ENCODE data around the gene ENTPD6.
A peak's percentile ranks its signal among the peaks of the same experiment; 100 is the strongest.
"Not testable (repeated sequence)": the region's sequence is repeated elsewhere in the genome, so short reads cannot be mapped to it uniquely, and the experiment has no call there.

The ENTPD6 gene

DNA sequence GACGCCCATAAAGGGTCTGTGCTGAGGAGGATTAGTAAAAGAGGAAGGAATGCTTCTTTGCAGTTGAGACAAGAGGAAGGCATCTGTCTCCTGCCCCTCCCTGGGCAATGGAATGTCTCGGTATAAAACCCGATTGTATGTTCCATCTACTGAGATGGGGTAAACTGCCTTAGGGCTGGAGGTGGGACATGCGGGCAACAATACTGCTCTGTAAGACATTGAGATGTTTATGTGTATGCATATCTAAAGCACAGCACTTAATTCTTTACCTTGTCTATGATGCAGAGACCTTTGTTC, 46.1 kb downstream of the ENTPD6 start:
- DNase-seq (ENCODE audit: low read depth, low spot score): not testable (repeated sequence)

DNA sequence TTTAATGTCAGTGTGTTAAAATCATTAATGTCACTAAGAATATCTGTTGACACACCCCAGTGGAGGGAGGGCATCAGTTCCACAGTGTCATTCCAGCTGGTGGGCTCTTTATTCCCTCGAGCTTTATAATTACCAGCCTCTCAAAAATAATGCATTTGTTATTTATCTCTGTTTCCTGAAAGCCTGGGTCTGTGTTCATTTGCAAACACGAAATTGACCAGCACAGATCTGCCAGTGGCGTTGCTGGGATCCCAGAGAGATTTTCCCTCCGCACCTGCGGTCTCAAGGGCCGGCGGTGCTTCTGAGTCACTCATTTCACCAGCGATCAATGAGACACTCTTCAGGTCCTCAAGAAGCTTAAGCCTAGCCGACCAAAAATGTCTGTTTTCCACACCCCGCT, 46.7 kb downstream of the ENTPD6 start:
- DNase-seq (ENCODE audit: low read depth, low spot score): no peak

DNA sequence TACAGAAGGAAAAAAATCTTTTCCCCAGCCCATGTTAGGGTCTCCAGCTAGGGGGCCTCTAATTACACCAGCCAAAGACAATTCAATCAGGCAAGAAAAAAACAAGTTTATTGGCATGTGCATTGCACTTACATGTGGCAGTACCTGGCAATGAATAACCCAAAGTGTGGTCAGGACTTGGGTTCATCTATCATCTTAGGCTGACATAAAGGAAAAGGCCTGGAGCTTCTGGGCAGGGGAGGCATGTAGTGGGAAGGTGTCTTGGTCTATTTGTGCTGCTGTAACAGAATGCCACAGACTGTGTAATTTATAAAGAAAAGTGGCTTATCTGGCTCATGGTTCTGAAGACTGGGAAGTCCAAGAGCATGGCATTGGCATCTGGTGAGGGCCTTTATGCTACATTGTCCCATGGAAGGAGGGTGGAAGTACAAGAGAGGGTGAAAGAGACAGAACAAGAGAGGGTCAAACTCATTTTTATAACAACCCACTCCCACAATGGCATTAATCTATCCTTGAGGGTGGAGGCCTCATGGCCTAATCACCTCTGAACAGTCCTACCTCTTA, 48.0 kb downstream of the ENTPD6 start:
- DNase-seq (ENCODE audit: low read depth, low spot score): no peak

DNA sequence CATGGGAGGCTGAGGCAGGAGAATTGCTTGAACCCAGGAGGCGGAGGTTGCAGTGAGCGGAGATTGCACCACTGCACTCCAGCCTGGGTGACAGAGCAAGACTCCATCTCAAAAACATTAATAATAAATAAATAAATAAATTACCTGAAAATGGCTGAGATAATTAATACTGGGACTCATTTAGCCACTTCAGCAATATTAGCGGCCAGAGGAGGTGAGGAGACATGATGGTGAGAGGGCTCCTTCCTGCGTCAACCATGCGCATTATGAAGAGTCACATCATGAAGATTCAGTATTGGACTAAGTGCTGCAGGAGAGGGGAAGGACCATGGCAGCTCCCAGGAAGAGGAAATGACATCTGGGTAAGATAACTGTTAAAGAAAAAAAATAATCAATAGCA, 49.5 kb downstream of the ENTPD6 start:
- no peak for DNase-seq (ENCODE audit: low read depth, low spot score)

DNA sequence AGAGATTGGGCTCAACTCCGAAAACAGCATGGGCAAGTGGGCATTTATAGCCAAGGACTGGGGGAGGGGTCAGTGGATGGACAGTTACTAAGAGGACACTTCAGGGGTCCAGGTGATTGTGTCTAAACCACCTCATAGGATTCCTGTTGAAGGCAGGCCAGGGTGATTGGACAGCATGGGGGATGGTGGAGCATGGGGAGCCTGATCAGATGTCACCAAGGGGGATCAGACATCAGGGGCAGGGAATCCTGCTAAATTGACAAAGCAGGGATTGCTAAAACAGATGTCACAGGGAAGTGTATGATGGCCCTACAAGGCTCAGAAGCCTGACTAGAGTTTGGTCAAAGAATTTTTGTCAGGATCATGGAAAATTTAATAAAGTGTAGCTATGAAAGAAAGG, 49.9 kb downstream of the ENTPD6 start:
- no peak for DNase-seq (ENCODE audit: low read depth, low spot score)

DNA sequence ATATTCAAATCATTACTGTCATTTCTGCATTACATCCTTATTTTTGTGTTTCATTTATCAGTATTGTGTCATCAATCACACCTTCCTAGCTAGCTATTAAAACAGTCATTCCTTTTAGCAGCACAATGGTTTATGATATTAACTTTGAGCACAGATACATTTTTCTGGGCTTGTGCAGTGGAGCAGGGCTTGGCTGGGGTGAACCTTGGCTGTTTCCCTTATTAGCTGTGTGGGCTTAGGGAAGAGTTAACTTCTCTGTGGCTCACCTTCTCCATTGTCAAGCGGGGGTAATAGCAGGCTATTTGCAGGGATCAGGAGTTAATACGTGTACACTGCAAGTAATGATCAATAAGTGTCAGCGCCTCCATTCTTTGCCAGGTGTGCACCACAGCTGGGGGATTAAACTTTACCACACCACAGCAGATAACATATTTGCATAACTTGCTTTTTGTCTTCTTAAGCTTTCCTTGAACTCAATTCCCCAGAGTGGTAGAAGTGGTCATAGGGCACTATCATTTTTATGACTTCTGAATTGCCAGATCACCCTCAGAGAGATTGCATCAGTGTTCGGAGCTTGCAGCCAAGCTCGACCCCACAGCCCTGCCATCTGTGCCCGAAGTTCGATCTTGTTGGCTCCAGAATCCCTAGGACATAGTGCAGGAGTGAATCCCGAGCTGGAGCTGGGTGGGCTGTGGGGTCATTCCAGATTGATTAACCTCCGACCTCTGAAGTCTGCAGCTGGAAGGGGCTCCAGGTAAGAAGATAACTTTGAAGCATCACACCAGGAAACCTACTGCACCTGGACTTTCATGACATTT, 50.9 kb downstream of the ENTPD6 start:
- no peak for DNase-seq (ENCODE audit: low read depth, low spot score)

DNA sequence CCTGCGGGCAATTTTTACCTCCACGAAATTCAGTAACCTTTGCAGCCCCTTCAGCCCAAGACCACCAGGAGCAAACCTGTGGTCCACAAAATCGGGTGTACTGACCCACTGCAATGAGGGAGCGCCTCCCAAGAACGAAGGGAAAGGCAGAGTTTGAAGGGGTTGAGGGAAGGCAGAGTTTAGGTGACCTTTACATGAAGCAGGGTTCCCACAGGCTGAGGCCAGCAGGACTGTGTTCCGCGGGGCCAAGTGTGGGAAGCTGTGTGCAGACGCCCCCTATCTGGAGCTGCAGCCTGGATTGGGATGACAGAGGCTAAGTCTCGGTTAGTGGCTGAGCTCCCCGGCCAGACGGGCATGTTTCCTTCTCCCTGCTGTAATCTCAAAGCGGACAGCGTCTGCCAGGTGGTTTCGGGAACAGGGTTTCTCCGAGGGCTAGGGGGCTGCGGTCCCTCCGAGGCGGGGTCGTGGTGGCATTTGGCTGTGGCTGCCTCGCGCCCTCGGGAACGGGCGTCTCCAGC, 51.5 kb downstream of the ENTPD6 start:
- peak; percentile 76 for DNase-seq (ENCODE audit: low read depth, low spot score)

DNA sequence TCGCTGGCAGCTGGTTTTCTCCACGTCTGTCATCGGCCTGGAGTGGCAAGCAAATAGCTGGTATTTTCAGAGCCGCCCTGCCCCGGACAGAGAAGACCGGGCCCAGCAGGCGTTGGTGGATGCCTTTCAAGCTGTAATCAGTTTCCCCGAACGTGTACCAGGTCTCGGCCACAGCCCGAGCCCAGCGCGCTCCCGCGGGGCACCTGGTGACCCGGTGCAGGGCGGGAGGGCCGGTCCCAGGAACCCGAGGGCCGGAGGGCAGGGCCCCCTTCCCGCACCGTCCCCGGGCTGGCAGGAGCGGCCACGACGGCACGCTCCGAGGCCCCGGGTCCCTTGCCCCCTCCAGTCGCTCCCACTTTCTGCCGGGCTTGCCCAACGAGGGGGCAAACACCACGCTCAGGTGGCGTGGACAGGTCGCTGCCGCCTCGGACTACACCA, 52.0 kb downstream of the ENTPD6 start:
- DNase-seq (ENCODE audit: low read depth, low spot score): peak; percentile 70

DNA sequence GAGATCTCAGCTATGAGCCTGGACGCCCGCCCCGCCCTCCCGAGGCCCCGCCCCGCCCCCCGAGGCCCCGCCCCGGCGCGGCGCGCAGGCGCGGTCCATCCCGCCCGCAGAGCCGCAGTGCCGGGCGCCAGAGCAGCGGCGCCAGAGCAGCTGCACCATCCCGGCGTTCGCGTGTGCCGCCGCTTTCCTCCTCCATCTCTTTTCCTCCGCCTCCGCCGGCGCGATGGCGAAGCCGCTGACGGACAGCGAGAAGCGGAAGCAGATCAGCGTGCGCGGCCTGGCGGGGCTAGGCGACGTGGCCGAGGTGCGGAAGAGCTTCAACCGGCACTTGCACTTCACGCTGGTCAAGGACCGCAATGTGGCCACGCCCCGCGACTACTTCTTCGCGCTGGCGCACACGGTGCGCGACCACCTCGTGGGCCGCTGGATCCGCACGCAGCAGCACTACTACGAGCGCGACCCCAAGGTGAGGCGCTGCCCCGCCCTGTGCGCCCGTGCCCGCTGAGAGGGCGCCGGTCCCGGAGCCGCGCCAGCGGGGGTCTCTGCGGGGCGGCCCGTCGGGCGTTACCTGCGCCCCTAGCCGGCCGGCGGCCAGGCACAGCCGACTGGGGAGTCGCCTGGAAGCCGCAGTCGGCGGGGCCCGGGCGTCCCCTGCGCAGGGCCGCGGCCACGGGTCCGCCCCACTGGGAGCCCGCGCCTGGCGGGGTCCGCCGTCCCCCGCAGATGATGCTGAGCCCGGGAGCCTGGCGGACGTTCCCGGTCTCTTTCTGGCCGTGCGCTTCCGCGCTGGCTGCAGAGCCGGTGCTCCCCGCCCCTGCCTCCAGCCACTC, 52.7 kb downstream of the ENTPD6 start, which contains the start of gene PYGB:
TSS of gene PYGB (plus strand) at position 130 of the 830 bp plus-strand sequence. CDS start at position 224, 94 bp downstream.
- peak; percentile 92 for DNase-seq (ENCODE audit: low read depth, low spot score)

DNA sequence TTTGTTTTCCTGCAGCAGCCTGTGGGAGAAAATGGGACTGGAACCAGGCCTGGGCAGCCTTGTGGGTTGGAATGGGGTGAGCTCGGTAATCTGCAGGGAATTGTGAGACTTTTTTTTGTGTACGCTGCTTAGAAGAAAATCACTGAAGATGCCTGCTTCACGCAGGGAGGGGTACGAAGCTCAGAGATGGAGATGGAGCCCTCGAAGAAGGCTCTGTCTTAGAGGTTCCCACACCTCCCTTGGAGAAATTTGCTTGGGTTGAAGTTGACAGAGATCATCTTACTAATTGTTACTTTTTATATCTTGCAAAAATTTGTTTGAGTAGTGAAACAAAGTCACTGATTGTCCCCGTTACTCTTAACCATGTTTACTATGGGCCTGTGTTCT, 53.3 kb downstream of the ENTPD6 start:
- no peak for DNase-seq (ENCODE audit: low read depth, low spot score)

DNA sequence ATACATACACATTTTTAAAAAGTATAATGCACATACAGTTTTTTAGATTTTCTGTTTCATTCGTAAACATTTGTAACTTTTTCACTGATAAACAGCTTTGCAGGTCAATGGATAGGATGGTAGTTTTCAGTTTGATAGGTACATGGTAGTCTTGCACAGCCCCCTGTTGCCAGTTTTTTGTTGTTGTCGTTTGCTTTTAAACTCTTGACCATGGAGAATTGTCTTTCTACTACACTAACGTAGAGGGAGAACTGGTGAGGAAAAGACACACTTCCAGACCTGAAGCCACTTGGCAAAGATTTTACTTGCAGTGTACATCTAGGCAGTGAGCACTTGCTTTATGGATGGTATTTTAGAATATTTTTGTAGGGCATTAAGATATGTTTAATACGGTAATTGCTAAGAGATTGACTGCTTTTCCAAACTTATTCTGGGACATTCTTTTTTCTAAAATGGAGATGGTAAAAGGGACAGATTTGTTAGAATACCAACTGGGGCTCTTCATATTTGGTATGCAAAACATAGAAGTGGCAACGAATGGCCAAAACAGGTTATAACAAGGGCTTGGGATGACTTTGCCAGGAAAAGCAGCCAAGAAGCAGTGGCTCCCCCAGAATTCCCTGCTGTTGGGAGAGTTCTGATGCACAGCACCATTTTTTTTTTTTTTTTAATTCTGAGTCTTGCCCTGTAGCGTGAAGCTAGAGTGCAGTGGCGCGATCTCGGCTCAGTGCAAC, 53.9 kb downstream of the ENTPD6 start:
- DNase-seq (ENCODE audit: low read depth, low spot score): no peak

DNA sequence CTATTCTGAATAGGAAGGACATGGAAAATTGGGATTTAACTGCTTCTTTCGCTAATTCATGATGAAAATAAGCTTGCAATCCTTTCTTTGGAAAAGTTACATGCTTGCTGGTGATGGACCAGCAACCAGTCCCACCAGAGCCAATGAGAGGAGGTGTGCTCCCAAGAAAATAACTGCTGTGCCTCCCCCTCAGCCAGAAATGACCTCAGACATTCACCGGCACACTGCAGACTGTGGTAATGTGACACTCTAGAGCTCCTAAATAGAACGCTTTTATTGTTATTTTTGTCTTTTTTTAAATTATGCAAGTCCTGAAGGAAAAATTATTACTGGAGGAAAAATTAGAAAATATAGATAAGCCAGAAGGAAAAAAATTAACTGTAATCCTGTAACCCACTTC, 55.0 kb downstream of the ENTPD6 start:
- peak; percentile 45 for DNase-seq (ENCODE audit: low read depth, low spot score)

DNA sequence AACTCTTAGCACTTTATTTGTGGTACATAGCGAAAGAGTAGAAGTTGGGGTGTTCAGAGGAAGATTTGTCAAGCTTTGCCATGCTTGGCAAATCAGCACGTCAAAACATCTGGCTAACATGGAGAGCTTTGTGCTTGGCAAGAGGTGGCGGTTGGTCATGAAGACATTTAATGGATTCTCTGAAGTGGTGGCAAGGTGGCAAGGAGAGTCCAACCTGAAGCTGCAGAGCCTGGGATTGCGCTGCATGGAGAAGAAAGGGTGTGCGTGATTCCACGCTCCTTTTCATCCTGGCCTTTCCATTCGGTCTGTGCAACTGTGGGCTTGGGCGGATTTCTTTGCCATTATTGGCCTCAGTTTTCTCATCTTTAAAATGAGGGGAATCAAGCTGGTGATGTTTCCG, 55.5 kb downstream of the ENTPD6 start:
- DNase-seq (ENCODE audit: low read depth, low spot score): no peak

DNA sequence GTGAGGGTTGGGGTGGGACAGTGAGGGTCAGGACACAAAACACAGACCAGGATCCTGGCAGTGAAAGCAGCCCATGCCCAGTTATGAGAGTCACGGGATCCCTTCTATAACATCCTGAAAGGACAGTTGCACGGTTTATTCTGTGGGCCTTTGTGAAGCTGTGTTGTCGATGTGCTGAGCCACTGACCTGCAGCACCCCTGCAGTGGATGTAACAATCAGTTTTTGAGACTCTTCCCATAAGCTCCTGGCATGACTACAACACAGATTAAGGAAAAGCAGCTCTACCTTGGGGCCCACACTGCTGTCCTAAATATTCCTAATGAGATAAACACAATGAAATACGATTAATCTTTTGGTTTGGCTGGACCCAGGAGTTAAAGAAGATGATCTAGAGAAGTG, 56.0 kb downstream of the ENTPD6 start:
- no peak for DNase-seq (ENCODE audit: low read depth, low spot score)

DNA sequence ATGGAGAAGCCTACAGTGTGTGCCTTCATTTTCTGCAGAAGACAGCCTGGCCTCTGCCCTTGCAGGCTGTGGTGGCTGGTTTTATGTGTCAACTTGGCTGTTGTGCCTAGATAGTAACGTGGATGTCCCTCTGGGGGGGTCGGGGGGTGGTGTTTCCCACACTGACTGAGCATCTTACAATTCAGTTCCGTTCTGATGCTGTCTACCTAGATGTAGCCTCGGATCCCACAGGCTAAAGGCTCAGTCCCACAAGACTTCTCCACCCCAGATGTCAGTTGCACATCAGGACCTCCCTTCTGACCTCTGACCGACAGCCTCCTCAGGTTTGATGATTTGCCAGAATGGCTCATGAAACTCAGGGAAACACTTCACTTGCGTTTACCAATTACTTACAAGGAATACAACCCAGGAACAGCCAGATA, 56.7 kb downstream of the ENTPD6 start:
- DNase-seq (ENCODE audit: low read depth, low spot score): no peak

DNA sequence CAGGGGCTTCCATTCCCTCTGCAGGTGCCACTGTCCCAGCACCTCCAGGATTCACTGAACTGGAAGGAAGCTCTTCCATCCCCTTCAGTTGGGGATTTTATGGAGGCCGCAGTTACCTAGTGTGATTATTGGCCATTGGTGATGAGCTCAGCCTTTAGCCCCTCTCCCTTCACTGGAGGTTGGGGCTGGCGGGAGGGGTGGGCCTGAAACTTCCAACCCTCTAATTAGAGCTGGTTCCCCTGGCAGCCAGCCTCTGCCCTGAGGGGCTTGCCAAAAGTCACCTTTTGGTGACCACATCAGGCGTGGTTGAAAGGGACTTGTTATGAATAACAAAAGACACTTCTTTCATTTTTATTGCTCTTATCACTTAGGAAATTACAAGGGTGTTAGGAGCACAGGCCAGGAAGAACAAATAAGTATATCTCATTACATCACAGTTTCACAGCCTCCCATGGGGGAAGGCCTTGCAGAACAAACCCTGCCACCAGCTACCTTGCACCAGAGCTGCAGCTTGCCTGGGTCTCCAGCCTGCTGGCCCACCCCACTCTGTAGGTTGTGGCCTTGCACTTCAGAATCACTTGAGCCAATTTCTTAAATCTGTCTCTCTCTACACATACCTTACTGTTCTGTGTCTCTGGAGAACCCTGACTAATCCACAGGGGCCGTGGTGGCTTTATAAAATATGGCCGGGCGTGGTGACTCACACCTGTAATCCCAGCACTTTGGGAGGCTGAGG, 57.3 kb downstream of the ENTPD6 start:
- DNase-seq (ENCODE audit: low read depth, low spot score): no peak

DNA sequence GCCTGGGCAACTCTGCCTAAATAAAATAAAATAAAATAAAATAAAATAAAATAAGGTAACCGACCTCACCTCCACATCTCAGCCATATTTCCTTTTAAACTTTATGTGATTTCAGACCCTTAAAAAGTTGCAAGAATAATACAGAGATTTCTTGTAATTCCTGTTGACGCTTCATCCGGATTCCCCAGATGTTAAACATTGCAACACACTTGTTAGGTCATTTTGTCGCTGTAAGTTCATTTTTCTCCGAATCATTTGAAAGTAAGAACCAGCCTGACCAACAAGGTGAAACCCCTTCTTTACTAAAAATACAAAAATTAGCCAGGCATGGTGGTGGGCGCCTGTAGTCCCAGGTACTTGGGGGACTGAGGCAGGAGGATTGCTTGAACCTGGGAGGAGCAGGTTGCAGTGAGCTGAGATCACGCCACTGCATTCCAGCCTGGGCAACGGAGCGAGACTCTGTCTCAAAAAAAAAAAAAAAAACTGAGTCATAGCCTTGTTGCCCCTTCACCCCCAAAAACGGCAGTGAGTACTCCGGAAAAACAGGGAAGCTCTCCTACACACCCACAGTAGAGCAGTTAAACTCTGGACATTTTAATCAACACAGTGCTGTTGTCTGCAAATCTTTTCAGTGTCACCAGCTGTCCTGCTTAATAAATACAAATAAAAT, 58.2 kb downstream of the ENTPD6 start:
- DNase-seq (ENCODE audit: low read depth, low spot score): no peak

DNA sequence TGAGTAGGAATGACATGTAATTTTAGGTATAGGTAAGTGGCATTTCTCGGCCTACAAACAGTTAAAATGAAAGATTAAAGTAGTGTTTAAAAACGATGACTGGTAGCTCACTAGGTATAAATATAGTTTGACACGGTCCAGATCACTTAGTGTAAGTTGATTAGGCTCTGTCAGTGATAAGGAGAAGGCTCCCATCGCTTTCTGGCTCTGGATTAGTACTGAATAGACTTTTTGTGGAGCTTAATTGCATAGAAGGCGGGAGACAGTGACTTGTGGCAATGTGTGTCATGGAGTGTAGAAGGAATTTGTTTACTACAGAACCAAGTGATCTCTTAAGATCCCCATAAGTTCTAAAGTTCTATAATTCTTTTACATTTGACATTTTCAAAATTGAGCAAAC, 59.1 kb downstream of the ENTPD6 start:
- DNase-seq (ENCODE audit: low read depth, low spot score): no peak

DNA sequence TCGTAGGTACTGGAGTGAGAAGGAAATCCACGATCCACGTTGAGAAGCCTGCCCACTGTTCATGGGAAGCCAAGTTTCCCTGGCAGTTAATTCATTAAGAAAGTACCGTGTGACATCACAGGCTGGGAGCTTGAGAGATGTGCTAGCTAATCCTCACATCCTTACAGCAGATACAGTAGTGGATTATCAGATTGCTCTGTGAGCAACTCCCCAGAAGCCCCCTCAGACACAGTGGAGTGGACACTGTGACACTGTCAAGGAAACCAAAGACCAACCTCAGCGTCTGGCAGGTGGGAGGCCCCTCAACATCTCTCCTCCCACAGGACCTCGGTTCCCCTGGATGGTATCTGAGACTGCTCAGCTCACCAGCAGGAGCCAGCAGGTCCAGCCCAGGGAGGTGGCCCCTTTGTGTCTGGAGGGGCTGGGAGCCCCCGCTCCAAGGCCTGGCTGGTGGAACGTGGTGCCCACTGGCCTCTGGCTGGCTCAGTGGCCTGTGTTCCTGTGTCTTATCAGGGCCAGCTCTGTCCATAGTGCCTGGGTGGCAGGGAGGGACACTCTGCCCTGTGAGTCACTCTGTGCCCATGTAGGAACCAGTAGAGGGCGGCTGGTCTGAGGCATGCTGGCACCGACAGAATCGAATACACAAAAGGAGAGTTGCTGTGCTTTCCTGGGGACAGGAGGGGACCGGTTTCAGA, 59.6 kb downstream of the ENTPD6 start:
- DNase-seq (ENCODE audit: low read depth, low spot score): peak; percentile 35

Measured in astrocyte of the hippocampus (primary cell).